Measurements from ENCODE around the gene CCR4.
"Not testable (repeated sequence)": the region's sequence is repeated elsewhere in the genome, so short reads cannot be mapped to it uniquely, and the experiment has no call there.

CCR4 gene

GRCh38 chr3:32952369-32953077 is 1.1 kb downstream of the CCR4 start:
- no peak for DNase-seq (ENCODE audit: low spot score)

GRCh38 chr3:32954506-32954905 is 3.1 kb downstream of the CCR4 start:
- no peak for DNase-seq (ENCODE audit: low spot score)

DNA sequence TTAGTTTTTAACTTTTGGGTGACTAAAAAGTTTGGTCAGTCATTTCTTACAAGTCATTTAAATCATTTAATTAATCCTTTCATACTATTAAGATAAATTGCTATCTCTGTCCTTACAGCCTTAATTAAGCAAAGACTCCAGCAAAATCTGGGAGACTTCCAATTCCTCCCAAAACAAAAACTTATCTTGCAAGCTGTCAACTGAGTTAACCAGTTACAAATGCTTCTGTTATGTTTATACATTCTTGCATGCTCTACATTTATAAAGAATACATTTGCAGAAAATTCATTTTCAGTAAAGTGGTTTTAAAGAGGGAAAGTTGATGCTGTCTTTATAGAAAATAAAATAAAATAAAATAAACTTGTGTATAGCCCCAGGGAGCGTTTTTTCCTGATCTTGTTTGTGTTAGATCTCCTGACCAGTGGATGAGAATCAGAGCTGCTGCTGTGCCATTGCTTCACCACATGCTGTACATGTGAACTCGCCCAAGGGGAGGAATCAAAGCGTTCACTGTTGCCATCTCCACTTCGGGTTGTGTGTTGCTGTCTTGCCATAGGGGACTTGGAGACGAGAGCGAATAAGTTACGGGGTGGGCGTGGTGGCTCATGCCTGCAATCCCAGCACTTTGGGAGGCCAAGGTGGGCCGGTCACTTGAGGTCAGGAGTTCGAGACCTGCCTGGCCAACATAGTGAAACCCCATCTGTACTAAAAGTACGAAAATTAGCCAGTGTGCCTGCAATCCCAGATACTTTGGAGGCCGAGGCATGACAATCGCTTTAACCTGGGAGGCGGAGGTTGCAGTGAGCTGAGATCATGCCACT is 5.5 kb downstream of the CCR4 start:
- DNase-seq (ENCODE audit: low spot score): peak; percentile 42

DNA sequence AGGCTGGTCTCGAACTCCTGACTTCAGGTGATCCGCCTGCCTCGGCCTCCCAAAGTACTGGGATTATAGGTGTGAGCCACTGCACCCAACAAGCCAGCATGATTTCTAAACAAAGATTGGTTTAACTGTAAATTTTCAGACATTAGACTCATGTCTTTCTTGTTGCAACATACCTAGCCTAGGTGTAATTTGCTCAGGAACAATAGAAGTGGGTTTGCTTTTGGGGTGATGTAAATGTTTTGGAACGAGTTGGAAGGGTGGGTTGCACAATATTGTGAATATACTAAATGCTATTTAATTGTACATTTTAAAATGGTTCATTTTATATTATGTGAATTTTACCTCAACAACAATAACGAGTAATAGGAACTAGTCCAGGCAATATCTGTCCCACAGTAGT is 7.1 kb downstream of the CCR4 start:
- no peak for DNase-seq (ENCODE audit: low spot score)

- no peak for DNase-seq (ENCODE audit: low spot score)
These were observed 7.9 kb downstream of the CCR4 start for GRCh38 chr3:32959371-32959770.

GRCh38 chr3:32960404-32961170 is 9.1 kb downstream of the CCR4 start:
- no peak for DNase-seq (ENCODE audit: low spot score)

- DNase-seq (ENCODE audit: low spot score): no peak
These were observed 9.8 kb downstream of the CCR4 start for GRCh38 chr3:32961189-32961715.

- DNase-seq (ENCODE audit: low spot score): no peak
These were observed 12.4 kb downstream of the CCR4 start for GRCh38 chr3:32963871-32964270.

GRCh38 chr3:32964781-32965180 is 13.3 kb downstream of the CCR4 start:
- not testable (repeated sequence) for DNase-seq (ENCODE audit: low spot score)

DNA sequence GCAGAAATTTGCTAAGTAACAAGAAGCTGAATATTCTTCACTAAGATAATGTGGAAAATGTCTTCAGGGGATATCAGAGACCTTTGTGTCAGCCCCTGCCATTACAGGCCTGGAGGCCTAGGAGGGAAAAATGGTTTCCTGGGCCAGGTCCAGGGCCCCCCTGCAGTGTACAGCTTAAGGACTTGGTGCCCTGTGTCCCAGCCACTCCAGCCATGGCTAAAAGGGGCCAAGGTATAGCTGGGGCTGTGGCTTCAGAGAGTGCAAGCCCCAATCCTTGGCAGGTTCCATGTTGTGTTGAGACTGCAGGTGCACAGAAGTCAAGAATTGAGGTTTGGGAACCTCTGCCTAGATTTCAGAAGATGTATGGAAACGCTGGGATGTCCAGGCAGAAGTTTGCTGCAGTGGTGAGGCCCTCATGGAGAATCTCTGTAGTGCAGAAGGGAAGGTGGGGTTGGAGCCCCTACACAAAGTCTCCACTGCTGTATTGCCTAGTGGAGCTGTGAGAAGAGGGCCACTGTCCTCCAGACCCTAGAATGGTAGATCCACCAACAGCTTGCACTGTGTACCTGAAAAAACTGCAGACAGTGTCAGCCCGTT is 14.3 kb downstream of the CCR4 start:
- DNase-seq (ENCODE audit: low spot score): not testable (repeated sequence)

DNA sequence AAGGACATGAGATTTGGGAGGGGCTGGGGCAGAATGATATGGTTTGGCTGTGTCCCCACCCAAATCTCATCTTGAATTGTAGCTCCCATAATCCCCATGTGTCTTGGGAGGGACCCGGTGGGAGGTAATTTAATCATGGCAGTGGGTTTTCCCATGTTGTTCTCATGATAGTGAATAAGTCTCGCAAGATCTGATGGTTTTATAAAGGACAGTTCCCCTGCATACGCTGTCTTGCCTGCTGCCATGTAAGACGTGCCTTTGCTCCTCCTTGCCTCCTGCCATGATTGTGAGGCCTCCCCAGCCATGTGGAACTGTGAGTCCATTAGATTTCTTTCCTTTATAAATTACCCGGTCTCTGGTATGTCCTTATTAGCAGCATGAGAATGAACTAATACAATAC is 15.2 kb downstream of the CCR4 start:
- not testable (repeated sequence) for DNase-seq (ENCODE audit: low spot score)

DNA sequence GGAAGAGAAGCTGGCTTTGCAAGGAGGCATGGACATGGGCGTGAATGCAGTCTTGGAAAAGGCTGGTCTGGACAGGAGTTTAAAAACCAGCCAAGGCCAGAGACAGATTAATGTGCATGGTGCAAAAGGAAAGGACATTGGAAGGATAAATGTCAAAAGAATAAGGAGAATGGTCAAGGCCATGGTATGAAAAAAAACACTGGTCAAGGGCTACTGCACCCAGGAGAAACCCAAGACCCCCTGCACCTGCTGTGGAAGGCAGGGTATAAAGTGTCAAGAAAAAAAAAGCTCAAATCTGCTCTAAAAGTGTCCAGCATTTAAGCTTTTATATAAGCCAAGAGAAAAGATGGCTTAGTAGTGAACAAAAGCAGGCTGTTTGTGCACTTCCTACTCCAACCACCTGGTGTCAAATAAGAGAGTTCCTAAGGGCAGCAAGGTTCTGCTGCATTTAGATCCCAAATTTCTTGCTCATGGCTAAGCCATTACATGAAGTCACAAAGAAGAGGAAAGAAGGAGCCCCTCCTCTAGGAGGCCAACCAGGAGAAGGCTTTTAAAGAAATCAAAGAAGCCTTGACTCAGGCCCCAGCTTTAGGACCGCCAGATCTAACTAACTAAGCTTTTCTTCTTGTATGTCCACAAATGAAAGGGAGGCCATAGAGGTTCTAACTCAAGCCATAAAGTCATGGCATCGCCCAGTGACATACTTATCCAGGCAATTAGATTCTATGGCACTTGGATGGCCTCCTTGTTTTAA is 16.9 kb downstream of the CCR4 start:
- no peak for DNase-seq (ENCODE audit: low spot score)

GRCh38 chr3:32968920-32969389 is 17.5 kb downstream of the CCR4 start:
- DNase-seq (ENCODE audit: low spot score): no peak

- no peak for DNase-seq (ENCODE audit: low spot score)
These were observed 18.2 kb downstream of the CCR4 start for GRCh38 chr3:32969656-32970055.

DNA sequence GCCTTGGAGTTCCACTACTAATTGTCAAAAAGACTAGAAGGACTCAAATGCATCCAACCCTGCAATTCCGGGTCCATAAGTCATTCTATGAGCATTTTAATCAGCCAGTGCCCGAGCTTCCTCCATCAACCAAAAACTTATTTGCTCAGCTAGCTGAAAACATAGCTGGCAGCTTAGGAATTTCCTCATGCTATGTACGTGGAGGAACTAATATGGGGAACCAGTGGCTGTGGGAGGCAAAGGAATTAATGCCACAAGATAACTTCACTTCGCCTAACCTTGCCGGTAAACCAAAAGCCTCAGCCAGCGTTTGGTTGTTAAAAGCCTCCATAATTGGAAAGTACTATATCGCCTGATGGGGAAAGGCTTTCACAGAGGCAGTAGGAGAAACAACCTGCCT is 19.8 kb downstream of the CCR4 start:
- DNase-seq (ENCODE audit: low spot score): not testable (repeated sequence)

DNA sequence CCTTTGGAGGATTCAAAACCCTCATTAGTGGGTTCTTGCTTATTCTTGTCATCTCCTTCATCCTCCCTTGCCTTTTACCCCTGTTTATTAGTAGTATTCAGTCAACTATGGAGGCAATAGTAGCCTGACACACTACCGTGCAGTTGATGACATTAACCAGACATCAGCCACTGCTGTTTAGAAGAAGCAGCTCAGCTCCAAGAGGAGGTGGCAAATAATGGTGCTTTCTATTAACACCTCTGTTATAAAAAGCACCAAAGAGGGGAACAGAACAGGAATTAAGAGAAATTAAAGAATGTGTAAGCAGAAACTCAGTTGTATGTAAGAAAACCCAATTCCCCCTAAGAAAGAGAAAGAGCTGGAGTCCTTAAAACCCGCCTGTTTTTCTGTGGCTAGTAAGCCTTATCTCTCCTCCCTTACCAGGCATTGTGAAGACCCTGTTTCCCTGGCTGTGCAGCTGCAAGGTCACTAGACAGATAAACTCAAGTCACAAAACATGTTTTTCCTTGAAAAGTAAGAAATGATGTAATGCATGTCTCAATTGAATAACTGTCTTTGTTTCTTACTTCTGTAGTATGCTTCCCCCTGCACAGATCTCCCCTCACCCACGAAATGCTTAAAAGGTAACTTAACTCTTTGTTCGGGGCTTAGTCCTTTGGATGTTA is 21.2 kb downstream of the CCR4 start:
- DNase-seq (ENCODE audit: low spot score): no peak

GRCh38 chr3:32973982-32974381 is 22.5 kb downstream of the CCR4 start:
- no peak for DNase-seq (ENCODE audit: low spot score)

DNA sequence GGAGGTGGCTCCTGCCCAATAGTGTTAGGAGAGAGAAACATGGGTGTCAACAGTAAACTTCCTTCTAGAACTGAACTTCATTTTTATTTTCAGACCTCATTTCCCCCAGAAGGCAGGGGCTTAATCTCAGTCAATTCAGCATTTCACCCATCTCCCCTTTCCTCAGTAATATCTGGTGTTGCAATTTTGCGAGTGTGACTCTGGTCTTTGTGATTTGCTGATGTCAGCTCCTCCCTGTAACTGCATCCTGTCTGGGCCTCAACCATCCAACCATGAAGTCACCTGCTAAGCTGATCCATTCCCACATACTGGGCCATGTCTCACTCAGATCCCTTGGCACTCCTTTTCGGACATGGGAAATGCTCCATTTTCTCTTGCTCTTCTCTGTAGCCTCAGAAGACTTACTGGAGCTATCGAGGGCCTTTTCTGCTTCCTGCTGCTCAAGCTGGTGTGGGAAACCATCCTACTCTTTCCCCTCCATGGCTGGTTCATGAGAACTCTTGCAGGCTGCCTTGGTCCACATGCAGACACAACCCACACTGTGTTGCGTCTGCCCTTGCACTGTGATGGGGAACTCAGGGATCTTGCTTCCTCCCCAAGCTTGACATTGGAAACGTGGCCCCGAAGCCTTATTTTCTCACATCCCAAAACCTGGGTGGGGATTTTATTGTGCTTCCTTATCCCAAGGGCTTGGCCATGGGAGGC is 24.6 kb downstream of the CCR4 start:
- DNase-seq (ENCODE audit: low spot score): no peak

DNA sequence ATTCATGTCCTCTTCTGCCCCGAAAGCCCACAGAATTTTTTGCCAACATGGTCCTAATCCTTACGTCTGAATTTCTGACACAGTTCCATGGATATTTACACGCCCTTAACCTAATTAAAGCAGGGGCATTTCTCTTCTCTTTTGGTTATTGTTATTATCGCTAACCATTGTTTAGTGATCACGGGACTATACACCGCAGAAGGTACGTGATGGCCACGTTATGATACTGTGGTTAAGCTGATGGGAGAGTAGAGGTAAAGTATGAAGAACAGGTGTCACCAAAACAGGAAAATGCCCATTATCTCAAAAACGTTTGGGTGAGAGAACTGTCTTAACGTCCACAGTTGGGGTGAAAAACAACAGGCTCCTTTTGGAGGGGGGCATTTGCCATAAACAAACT is 26.4 kb downstream of the CCR4 start:
- DNase-seq (ENCODE audit: low spot score): no peak

- no peak for DNase-seq (ENCODE audit: low spot score)
These were observed 26.9 kb downstream of the CCR4 start for GRCh38 chr3:32978331-32978730.

Data from COLO829 (cell line).